ENCODE results near the gene TDRD7. TPM values are rescaled to one million over a fixed set of nuclear protein-coding genes. Genes with fewer than 3 reads are reported as not detected.

Gene TDRD7
- total and polyA plus RNA-seq, 9 of the 15 experiments (the other 6 are each of a cell fraction or from before 2014, with no cell fraction given) = 2.2 to 7.7 (median 5.2) TPM

DNA sequence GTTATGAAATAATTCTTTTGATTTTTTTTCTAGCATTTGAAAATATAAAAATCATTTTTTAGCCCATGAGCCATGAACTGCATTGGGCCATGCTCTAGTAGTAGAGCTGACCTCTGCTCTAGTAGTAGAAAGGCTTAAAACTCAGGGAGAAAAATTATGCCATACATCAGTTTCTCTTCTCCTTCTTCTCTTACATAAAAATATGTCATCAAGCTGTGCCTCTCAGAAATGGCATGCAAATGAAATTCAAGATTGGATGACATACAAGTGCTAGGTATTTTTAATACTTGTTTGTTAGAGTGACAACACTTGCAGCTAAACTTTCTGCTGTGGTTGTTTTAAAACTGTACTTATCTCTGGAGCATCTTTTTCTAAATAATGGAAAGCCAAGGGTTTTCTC, 47.4 kb downstream of the TDRD7 start (continued):
- TF ChIP-seq CREB5 (CRISPR knock-in tag; IDR thresholded peaks at IDR 0.05) = no peak
- no peak for TF ChIP-seq ZBTB8A (IDR thresholded peaks at IDR 0.05; ENCODE audit: partially characterized antibody)
- TF ChIP-seq POLR2B (IDR thresholded peaks at IDR 0.05; ENCODE audit: low read depth, partially characterized antibody) = no peak

DNA sequence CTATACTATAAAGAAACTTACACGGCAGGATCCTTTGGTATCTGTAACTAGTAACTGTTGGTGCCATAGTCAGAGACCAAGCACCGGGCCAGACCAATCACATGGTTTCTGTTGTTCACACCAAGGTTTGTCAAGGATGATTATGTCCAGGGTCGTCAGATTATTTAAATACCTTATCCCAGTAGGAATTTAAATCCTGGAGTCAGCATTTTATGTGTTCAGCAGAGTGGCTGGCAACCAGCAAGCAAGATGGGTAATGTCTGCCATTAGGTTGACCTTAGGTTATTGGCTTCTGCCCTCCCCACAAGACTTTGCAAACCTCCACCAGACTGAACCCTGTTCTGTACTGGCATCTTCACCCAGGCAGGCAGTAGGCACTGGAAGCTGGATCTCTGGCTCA, 50.3 kb downstream of the TDRD7 start:
- no peak for ATAC-seq
- H3K36me3 ChIP-seq (ENCODE audit: control insufficient read depth, insufficient read depth, low read length) = no peaks in the 10 kb centered on the region
- ChIA-PET CTCF (ENCODE audit: low intra/inter-chr PET ratio) (no interaction called here), POLR2A (interaction anchor here (1.0 to 1.4 kb wide), 2 partner anchors 136 to 154 kb away, joined by 3 read pairs; no protein-coding TSS in a partner anchor)
- no peaks in the 10 kb centered on the region for H3K79me2 ChIP-seq (ENCODE audit: control insufficient read depth, insufficient read depth, low read length)
- in situ Hi-C loops (cut with MboI) (no loop called here), intact Hi-C loops (cut with micrococcal nuclease) (loop anchor here (10.0 kb wide), 1 partner anchor 433 kb away; no protein-coding TSS in a partner anchor)
- no peak overlapping the region for H2AFZ ChIP-seq (ENCODE audit: low read depth, low read length)
- H3K9me3 ChIP-seq (replicated peaks; ENCODE audit: control insufficient read depth, insufficient read depth, low read depth, low read length) = no peaks in the 10 kb centered on the region
- H4K20me1 ChIP-seq (replicated peaks; ENCODE audit: control insufficient read depth, insufficient read depth, low read length) = no peaks in the 10 kb centered on the region
- no peaks in the 10 kb centered on the region for H3K4me1 ChIP-seq (replicated peaks in 1 of 2; ENCODE audit: control insufficient read depth in 2 of 2, insufficient read depth in 2 of 2, low read length in 2 of 2)
- H3K4me3 ChIP-seq = no peak overlapping the region
- BruUV-seq (replicated peaks) = no TSS peak
- 45% methylated on average over 3 of the region's 3 CpGs for WGBS (ENCODE audit: insufficient coverage, low coverage, missing lambda C conversion rate)
- H3K4me2 ChIP-seq (ENCODE audit: insufficient read depth, low read length) = no peak overlapping the region
- H3K9me1 ChIP-seq (ENCODE audit: control insufficient read depth, insufficient read depth, low read length) = no peaks in the 10 kb centered on the region
- no peak for DNase-seq (ENCODE audit: extremely low read depth in 1 of 4, low spot score in 3 of 4)
- peak; percentile 46 for FAIRE-seq
- H3K27me3 ChIP-seq (ENCODE audit: control insufficient read depth in 2 of 2, insufficient read depth in 2 of 2, low read length in 2 of 2) = no peaks in the 10 kb centered on the region
- TF ChIP-seq CHCHD3 (CRISPR knock-in tag; IDR thresholded peaks at IDR 0.05) (no peak), HDAC8 (tag; IDR thresholded peaks at IDR 0.05) (no peak), ZNF316 (IDR thresholded peaks at IDR 0.05) (peak; percentile 73), MAFG (tag; conservative IDR thresholded peaks at IDR 0.05) (0 out of 2 replicates have a peak, but pooled peaks have one; percentile 26), MAFK (IDR thresholded peaks at IDR 0.05; ENCODE audit: low read length) (peak; percentile 5; the same call in 1 of the 2 replicates), MAFF (IDR thresholded peaks at IDR 0.05; ENCODE audit: low read length) (0 out of 2 replicates have a peak, but pooled peaks have one; percentile 24), E2F3 (CRISPR knock-in tag; IDR thresholded peaks at IDR 0.05) (no peak), C11orf30 (IDR thresholded peaks at IDR 0.05; ENCODE audit: low read depth) (peak; percentile 58), ARNT (IDR thresholded peaks at IDR 0.05) (no peak)
- no peak overlapping the region for H3K27ac ChIP-seq (ENCODE audit: extremely low read depth, low read depth, low read length)
- no peak overlapping the region for H3K9ac ChIP-seq (ENCODE audit: insufficient read depth in 1 of 2, low read depth in 2 of 2, low read length in 2 of 2)

Measured in K562 (cell line).